Measurements from ENCODE around the gene HS2ST1.

Gene HS2ST1

GRCh38 chr1:86938855-86939254 lies 24.4 kb downstream of the HS2ST1 start:
- Histone ChIP-seq H3K36me3 (no peaks in the 10 kb centered on the region), H3K4me3 (no peak overlapping the region), H3K27ac (no peak overlapping the region), H3K9me3 (no peaks in the 10 kb centered on the region), H3K27me3 (no peaks in the 10 kb centered on the region), H3K4me1 (no peaks in the 10 kb centered on the region)
- intact Hi-C loops (cut with DNase I; ENCODE audit: low total_unique reads): no loop called here
- DNase-seq: no peak
- TF ChIP-seq CTCF (IDR thresholded peaks at IDR 0.05): no peak

- no peak for TF ChIP-seq CTCF (IDR thresholded peaks at IDR 0.05)
- intact Hi-C loops (cut with DNase I; ENCODE audit: low total_unique reads): no loop called here
- H3K27ac ChIP-seq: no peak overlapping the region
- H3K9me3 ChIP-seq: no peaks in the 10 kb centered on the region
- no peak overlapping the region for H3K4me3 ChIP-seq
- no peaks in the 10 kb centered on the region for H3K27me3 ChIP-seq
- no peaks in the 10 kb centered on the region for H3K4me1 ChIP-seq
- DNase-seq: no peak
- H3K36me3 ChIP-seq: no peaks in the 10 kb centered on the region
Observed at GRCh38 chr1:86939406-86939805, 25.0 kb downstream of the HS2ST1 start.

- no peak for DNase-seq
- Histone ChIP-seq H3K9me3 (no peaks in the 10 kb centered on the region), H3K4me1 (no peaks in the 10 kb centered on the region), H3K4me3 (no peak overlapping the region), H3K27me3 (no peaks in the 10 kb centered on the region), H3K36me3 (no peaks in the 10 kb centered on the region), H3K27ac (no peak overlapping the region)
- TF ChIP-seq CTCF (IDR thresholded peaks at IDR 0.05): no peak
- intact Hi-C loops (cut with DNase I; ENCODE audit: low total_unique reads): no loop called here
Observed at GRCh38 chr1:86940599-86940998, 26.2 kb downstream of the HS2ST1 start.

- no peak for DNase-seq
- Histone ChIP-seq H3K27me3 (no peaks in the 10 kb centered on the region), H3K4me1 (no peaks in the 10 kb centered on the region), H3K36me3 (no peaks in the 10 kb centered on the region), H3K27ac (no peak overlapping the region), H3K9me3 (no peaks in the 10 kb centered on the region), H3K4me3 (no peak overlapping the region)
- no peak for TF ChIP-seq CTCF (IDR thresholded peaks at IDR 0.05)
- intact Hi-C loops (cut with DNase I; ENCODE audit: low total_unique reads): no loop called here
Observed at GRCh38 chr1:86942042-86942441, 27.6 kb downstream of the HS2ST1 start.

GRCh38 chr1:86942743-86943142 lies 28.3 kb downstream of the HS2ST1 start:
- H3K9me3 ChIP-seq: no peaks in the 10 kb centered on the region
- no peak overlapping the region for H3K4me3 ChIP-seq
- H3K4me1 ChIP-seq: no peaks in the 10 kb centered on the region
- H3K27ac ChIP-seq: no peak overlapping the region
- TF ChIP-seq CTCF (IDR thresholded peaks at IDR 0.05): no peak
- DNase-seq: no peak
- no peaks in the 10 kb centered on the region for H3K27me3 ChIP-seq
- intact Hi-C loops (cut with DNase I; ENCODE audit: low total_unique reads): no loop called here
- H3K36me3 ChIP-seq: no peaks in the 10 kb centered on the region

- Histone ChIP-seq H3K27ac (no peak overlapping the region), H3K36me3 (no peaks in the 10 kb centered on the region), H3K27me3 (no peaks in the 10 kb centered on the region), H3K9me3 (no peaks in the 10 kb centered on the region), H3K4me3 (no peak overlapping the region), H3K4me1 (no peaks in the 10 kb centered on the region)
- no peak for DNase-seq
- intact Hi-C loops (cut with DNase I; ENCODE audit: low total_unique reads): no loop called here
- no peak for TF ChIP-seq CTCF (IDR thresholded peaks at IDR 0.05)
Observed at GRCh38 chr1:86948212-86948611, 33.8 kb downstream of the HS2ST1 start.
